SK-N-SH (cell line): ENCODE data around the gene SRPK1.

Experiments used
- MEF2A ChIP-seq: IDR thresholded peaks from 2 replicates; pipeline ENCODE4 v1.4.0; 2012; ENCODE audit warnings: low read depth, borderline replicate concordance
- TAF1 ChIP-seq: IDR thresholded peaks from 2 replicates; pipeline ENCODE4 v1.6.1; 2012; ENCODE audit warnings: low read depth, mild to moderate bottlenecking, low read length, moderate library complexity, borderline replicate concordance
- TF ChIP-seq, protein P1 (sequence below): fragments of 200-600 bp; sonication (generic); IDR thresholded peaks from 2 replicates; pipeline ENCODE4 v1.6.1; 2017; ENCODE audit warnings: antibody characterized with exemption, mild to moderate bottlenecking, moderate library complexity
- TF ChIP-seq, protein P2 (sequence below): fragments of 150-350 bp; IDR thresholded peaks from 2 replicates; pipeline ENCODE4 v1.6.1; 2017; ENCODE audit warnings: antibody characterized with exemption, low read length, low read depth, borderline replicate concordance
- TF ChIP-seq, protein P3 (sequence below): IDR thresholded peaks from 2 replicates; pipeline ENCODE4 v1.4.0; 2012; ENCODE audit warnings: low read depth, borderline replicate concordance

- no peak for TF ChIP-seq TAF1
- TF ChIP-seq MEF2A: no peak
- TF ChIP-seq, protein P1, sequence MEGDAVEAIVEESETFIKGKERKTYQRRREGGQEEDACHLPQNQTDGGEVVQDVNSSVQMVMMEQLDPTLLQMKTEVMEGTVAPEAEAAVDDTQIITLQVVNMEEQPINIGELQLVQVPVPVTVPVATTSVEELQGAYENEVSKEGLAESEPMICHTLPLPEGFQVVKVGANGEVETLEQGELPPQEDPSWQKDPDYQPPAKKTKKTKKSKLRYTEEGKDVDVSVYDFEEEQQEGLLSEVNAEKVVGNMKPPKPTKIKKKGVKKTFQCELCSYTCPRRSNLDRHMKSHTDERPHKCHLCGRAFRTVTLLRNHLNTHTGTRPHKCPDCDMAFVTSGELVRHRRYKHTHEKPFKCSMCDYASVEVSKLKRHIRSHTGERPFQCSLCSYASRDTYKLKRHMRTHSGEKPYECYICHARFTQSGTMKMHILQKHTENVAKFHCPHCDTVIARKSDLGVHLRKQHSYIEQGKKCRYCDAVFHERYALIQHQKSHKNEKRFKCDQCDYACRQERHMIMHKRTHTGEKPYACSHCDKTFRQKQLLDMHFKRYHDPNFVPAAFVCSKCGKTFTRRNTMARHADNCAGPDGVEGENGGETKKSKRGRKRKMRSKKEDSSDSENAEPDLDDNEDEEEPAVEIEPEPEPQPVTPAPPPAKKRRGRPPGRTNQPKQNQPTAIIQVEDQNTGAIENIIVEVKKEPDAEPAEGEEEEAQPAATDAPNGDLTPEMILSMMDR: no peak
- TF ChIP-seq, protein P2, sequence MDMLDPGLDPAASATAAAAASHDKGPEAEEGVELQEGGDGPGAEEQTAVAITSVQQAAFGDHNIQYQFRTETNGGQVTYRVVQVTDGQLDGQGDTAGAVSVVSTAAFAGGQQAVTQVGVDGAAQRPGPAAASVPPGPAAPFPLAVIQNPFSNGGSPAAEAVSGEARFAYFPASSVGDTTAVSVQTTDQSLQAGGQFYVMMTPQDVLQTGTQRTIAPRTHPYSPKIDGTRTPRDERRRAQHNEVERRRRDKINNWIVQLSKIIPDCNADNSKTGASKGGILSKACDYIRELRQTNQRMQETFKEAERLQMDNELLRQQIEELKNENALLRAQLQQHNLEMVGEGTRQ: no peak
- TF ChIP-seq, protein P3, sequence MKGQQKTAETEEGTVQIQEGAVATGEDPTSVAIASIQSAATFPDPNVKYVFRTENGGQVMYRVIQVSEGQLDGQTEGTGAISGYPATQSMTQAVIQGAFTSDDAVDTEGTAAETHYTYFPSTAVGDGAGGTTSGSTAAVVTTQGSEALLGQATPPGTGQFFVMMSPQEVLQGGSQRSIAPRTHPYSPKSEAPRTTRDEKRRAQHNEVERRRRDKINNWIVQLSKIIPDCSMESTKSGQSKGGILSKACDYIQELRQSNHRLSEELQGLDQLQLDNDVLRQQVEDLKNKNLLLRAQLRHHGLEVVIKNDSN: no peak
These were observed 23.4 kb downstream of the SRPK1 start for GRCh38 chr6:35897486-35897885.
